HepG2 (cell line): ENCODE results near the gene MZF1. TPM values are rescaled to one million over a fixed set of nuclear protein-coding genes. Genes with fewer than 3 reads are reported as not detected.
A peak's percentile ranks its signal among the peaks of the same experiment; 100 is the strongest.

Experiments
- ADNP ChIP-seq: sonication (generic); formaldehyde crosslinking; IDR thresholded peaks from 2 replicates; pipeline ENCODE4 v1.4.0; 2020; ENCODE audit warnings: missing genetic modification reagents
- ARHGAP35 ChIP-seq: sonication (generic); formaldehyde crosslinking; IDR thresholded peaks from 2 replicates; pipeline ENCODE4 v1.9.0; 2022; ENCODE audit warnings: mild to moderate bottlenecking, inconsistent platforms, moderate library complexity, missing genetic modification reagents, borderline replicate concordance
- BORCS8-MEF2B ChIP-seq: sonication (generic); formaldehyde crosslinking; IDR thresholded peaks from 2 replicates; pipeline ENCODE4 v1.8.0; 2022; ENCODE audit warnings: mild to moderate bottlenecking, missing genetic modification reagents
- CBX5 ChIP-seq: sonication (generic); formaldehyde crosslinking; IDR thresholded peaks from 2 replicates; pipeline ENCODE4 v1.4.0; 2020; ENCODE audit warnings: missing genetic modification reagents, borderline replicate concordance
- GRHL1 ChIP-seq: sonication (generic); formaldehyde crosslinking; conservative IDR thresholded peaks from 2 replicates; pipeline ENCODE4 v1.8.0; 2022; ENCODE audit warnings: missing genetic modification reagents
- HDAC1 ChIP-seq: sonication (generic); formaldehyde crosslinking; IDR thresholded peaks from 2 replicates; pipeline ENCODE4 v1.5.1; 2020; ENCODE audit warnings: mild to moderate bottlenecking, missing genetic modification reagents
- HMGXB4 ChIP-seq, 2 experiments: sonication (generic) in 1 of 2; formaldehyde crosslinking in 1 of 2; IDR thresholded peaks; 2 replicates each; pipeline versions ENCODE4 v1.4.0 to v1.6.1; 2018 to 2020; ENCODE audit warnings: missing genetic modification reagents in 2 of 2, borderline replicate concordance in 1 of 2, low read depth in 1 of 2, mild to moderate bottlenecking in 1 of 2, missing biosample characterization in 1 of 2
- HNRNPK ChIP-seq: fragments of 200-400 bp; formaldehyde crosslinking; IDR thresholded peaks from 2 replicates; pipeline ENCODE4 v1.6.1; 2018; ENCODE audit warnings: low read length, low read depth, moderate library complexity, mild to moderate bottlenecking; ENCODE audit not compliant: poor library complexity, severe bottlenecking
- NFIB ChIP-seq: sonication (generic); formaldehyde crosslinking; IDR thresholded peaks from 2 replicates; pipeline ENCODE4 v1.9.0; 2021; ENCODE audit warnings: missing genetic modification reagents, mild to moderate bottlenecking, borderline replicate concordance
- PHF21A ChIP-seq: sonication (generic); formaldehyde crosslinking; IDR thresholded peaks from 2 replicates; pipeline ENCODE4 v1.5.0; 2020; ENCODE audit warnings: mild to moderate bottlenecking, missing genetic modification reagents
- POLR2AphosphoS2 ChIP-seq: IDR thresholded peaks from 2 replicates; pipeline ENCODE4 v1.6.1; 2011; ENCODE audit warnings: low read depth, low read length, improper control_type of control experiment
- SOX6 ChIP-seq, 2 experiments: fragments of 450-650 bp in 1 of 2; sonication (generic) in 1 of 2; formaldehyde crosslinking in 1 of 2; IDR thresholded peaks; 2 replicates each; pipeline versions ENCODE4 v1.4.0 to v1.6.1; 2017 to 2020; ENCODE audit warnings: antibody characterized with exemption in 1 of 2, mild to moderate bottlenecking in 1 of 2, missing genetic modification reagents in 1 of 2
- TGIF2 ChIP-seq: IDR thresholded peaks from 2 replicates; pipeline ENCODE4 v1.6.1; 2016; ENCODE audit warnings: control low read depth, missing compliant biosample characterization
- THAP11 ChIP-seq: IDR thresholded peaks from 2 replicates; pipeline ENCODE4 v1.6.1; 2016; ENCODE audit warnings: missing biosample characterization, missing genetic modification reagents
- YEATS4 ChIP-seq: sonication (generic); formaldehyde crosslinking; IDR thresholded peaks from 2 replicates; pipeline ENCODE4 v1.4.0; 2020; ENCODE audit warnings: missing genetic modification reagents, borderline replicate concordance
- YY1 ChIP-seq: IDR thresholded peaks from 2 replicates; pipeline ENCODE4 v1.6.1; 2011; ENCODE audit warnings: low read length, low read depth, moderate library complexity, mild to moderate bottlenecking; ENCODE audit not compliant: insufficient read depth, insufficient replicate concordance
- ZBTB43 ChIP-seq: sonication (generic); formaldehyde crosslinking; conservative IDR thresholded peaks from 2 replicates; pipeline ENCODE4 v1.4.0; 2020; ENCODE audit warnings: missing genetic modification reagents
- ZMAT3 ChIP-seq: sonication (generic); formaldehyde crosslinking; conservative IDR thresholded peaks from 2 replicates; pipeline ENCODE4 v1.7.0; 2021; ENCODE audit warnings: missing genetic modification reagents
- ZNF335 ChIP-seq: sonication (generic); formaldehyde crosslinking; IDR thresholded peaks from 2 replicates; pipeline ENCODE4 v1.4.0; 2020; ENCODE audit warnings: missing genetic modification reagents
- ZNF556 ChIP-seq: sonication (generic); formaldehyde crosslinking; IDR thresholded peaks from 2 replicates; pipeline ENCODE4 v1.4.0; 2020; ENCODE audit warnings: mild to moderate bottlenecking, missing genetic modification reagents, borderline replicate concordance
- ZNF710 ChIP-seq: sonication (generic); formaldehyde crosslinking; IDR thresholded peaks from 2 replicates; pipeline ENCODE4 v1.5.0; 2020; ENCODE audit warnings: mild to moderate bottlenecking, missing genetic modification reagents, borderline replicate concordance
- ZSCAN25 ChIP-seq: sonication (generic); formaldehyde crosslinking; IDR thresholded peaks from 2 replicates; pipeline ENCODE4 v1.8.0; 2022; ENCODE audit warnings: mild to moderate bottlenecking, missing genetic modification reagents
- polyA plus RNA-seq, 8 experiments: library from polyadenylated mRNA; depleted of rRNA in 3 of 8; stranded (reverse) in 7 of 8; unstranded in 1 of 8; fragments of >200 nt; fragmentation: Illumina TruSeq in 4 of 8; extraction: Trizol in 4 of 8; gene quantifications; 2 replicates each; pipeline versions ENCODE4 v1.2.1 to v1.2.3, GENCODE V29; 2011 to 2016; ENCODE audit warnings: low read depth in 4 of 8, missing spikeins in 1 of 8, mixed read lengths in 1 of 8; ENCODE audit not compliant: insufficient read depth in 1 of 8
- total RNA-seq, 5 experiments: library from RNA; depleted of rRNA; stranded (reverse); fragments of >200 nt; fragmentation: Illumina TruSeq; extraction: Trizol; gene quantifications; 2 replicates each; pipeline ENCODE4 v1.2.3, GENCODE V29; 2016; ENCODE audit warnings: low read depth in 1 of 5

The MZF1 gene
- total and polyA plus RNA-seq, 2 of the 13 experiments (the other 11 are each of a cell fraction or from before 2014, with no cell fraction given): 3.1 to 8.1 TPM

GRCh38 chr19:58558623-58559274 is 14.4 kb downstream of the MZF1 start (continued):
- TF ChIP-seq ZNF710 (CRISPR knock-in tag) (no peak), HDAC1 (CRISPR knock-in tag) (peak; percentile 20; the same call in 1 of the 2 replicates), ZNF556 (CRISPR knock-in tag) (0 out of 2 replicates have a peak, but pooled peaks have one; percentile 11), YY1 (peak; percentile 97), THAP11 (peak; percentile 87), CBX5 (CRISPR knock-in tag) (no peak), ZSCAN25 (CRISPR knock-in tag) (peak; percentile 30; the same call in 1 of the 2 replicates), POLR2AphosphoS2 (no peak), YEATS4 (peak; percentile 76; the same call in 1 of the 2 replicates), GRHL1 (CRISPR knock-in tag) (no peak), SOX6 (IDR thresholded peaks at IDR 0.05) (no peak), SOX6 (CRISPR knock-in tag; IDR thresholded peaks at IDR 0.05) (peak; percentile 38; the same call in 1 of the 2 replicates), HNRNPK (peak; percentile 27), ARHGAP35 (CRISPR knock-in tag) (peak; percentile 62), HMGXB4 (CRISPR knock-in tag; IDR thresholded peaks at IDR 0.05; ENCODE audit: borderline replicate concordance in 1 of 2, low read depth in 1 of 2) (peak in 1 of 2 experiments; percentile 41; a peak in 3 of 4 replicates), ZNF335 (CRISPR knock-in tag) (no peak), ZMAT3 (CRISPR knock-in tag) (peak; percentile 83; the same call in 1 of the 2 replicates), BORCS8-MEF2B (peak; percentile 80; the same call in 1 of the 2 replicates), ADNP (CRISPR knock-in tag) (no peak), PHF21A (CRISPR knock-in tag) (peak; percentile 87), ZBTB43 (CRISPR knock-in tag) (peak; percentile 67), TGIF2 (0 out of 2 replicates have a peak, but pooled peaks have one; percentile 8), NFIB (CRISPR knock-in tag) (0 out of 2 replicates have a peak, but pooled peaks have one; percentile 21)
